Endothelial cell of umbilical vein (primary cell): ENCODE measurements around the gene PLXDC1. TPM values are rescaled to one million over a fixed set of nuclear protein-coding genes. Genes with fewer than 3 reads are reported as not detected.

Experiments
- BruUV-seq: library from RNA; stranded (reverse); fragments of 400-500 nt; replicated peaks from 2 replicates; lab custom pipeline; 2021; lab: Mats Ljungman, UMichigan
- CTCF ChIA-PET: fragments of 300-600, 350-600 bp; sonication (Branson Sonifier 250); formaldehyde crosslinking; loops from one replicate; lab custom pipeline; 2021; ENCODE audit warnings: antibody characterized with exemption, inconsistent platforms; lab: Charles Lee
- POLR2A ChIA-PET: fragments of 300-600, 350-600 bp; sonication (Branson Sonifier 250); formaldehyde crosslinking; loops from one replicate; lab custom pipeline; 2021; ENCODE audit warnings: antibody characterized with exemption, inconsistent platforms; lab: Charles Lee
- DNase-seq: peaks from one replicate; pipeline ENCODE4 v3.0.0-alpha.2; 2011; ENCODE audit warnings: low read depth, low spot score
- FAIRE-seq: peaks from 2 replicates; lab custom pipeline; 2011; peaks lifted over from hg19 to GRCh38; lab: Jason Lieb, UNC
- H2AFZ ChIP-seq: 2 replicates; pipeline ENCODE4 v1.6.0; 2012; ENCODE audit warnings: low read depth, low read length, control low read depth, inconsistent platforms
- H3K27ac ChIP-seq: 2 replicates; pipeline ENCODE4 v1.5.1; 2011; ENCODE audit warnings: low read depth, mild to moderate bottlenecking, control low read depth, low read length, moderate library complexity; ENCODE audit not compliant: insufficient read depth
- H3K27me3 ChIP-seq, 2 experiments: 2 replicates each; pipeline versions ENCODE4 v1.6.0 to v1.6.1; 2011; ENCODE audit warnings: low read length in 2 of 2, mixed read lengths in 1 of 2; ENCODE audit not compliant: control insufficient read depth in 2 of 2, insufficient read depth in 2 of 2
- H3K36me3 ChIP-seq, 2 experiments: 2 replicates in 1 of 2; 3 replicates in 1 of 2; pipeline ENCODE4 v1.5.1; 2011; ENCODE audit warnings: low read length in 2 of 2, mild to moderate bottlenecking in 1 of 2, moderate library complexity in 1 of 2; ENCODE audit not compliant: control insufficient read depth in 2 of 2, insufficient read depth in 2 of 2; ENCODE audit errors: extremely low read depth in 1 of 2
- H3K4me1 ChIP-seq: 3 replicates; pipeline ENCODE4 v1.5.1; 2011; ENCODE audit warnings: mild to moderate bottlenecking, low read length; ENCODE audit not compliant: control insufficient read depth, insufficient read depth; ENCODE audit errors: extremely low read depth
- H3K4me2 ChIP-seq: 2 replicates; pipeline ENCODE4 v1.6.1; 2011; ENCODE audit warnings: low read length, control low read depth, mixed read lengths; ENCODE audit not compliant: insufficient read depth
- H3K4me3 ChIP-seq, 3 experiments: fragments of 200-600 bp in 1 of 3; sonication (generic), shearing (Covaris generic) in 1 of 3; replicated peaks in 1 of 3; 2 replicates each; pipeline ENCODE4 v1.5.1; 2011 to 2016; ENCODE audit warnings: control low read depth in 3 of 3, low read length in 3 of 3, mild to moderate bottlenecking in 2 of 3, inconsistent platforms in 1 of 3, low read depth in 1 of 3, moderate library complexity in 1 of 3; ENCODE audit not compliant: insufficient read depth in 1 of 3
- H3K79me2 ChIP-seq: 2 replicates; pipeline ENCODE4 v1.6.0; 2012; ENCODE audit warnings: low read length, inconsistent platforms; ENCODE audit not compliant: control insufficient read depth, insufficient read depth
- H3K9ac ChIP-seq: replicated peaks from 2 replicates; pipeline ENCODE3; 2011; ENCODE audit warnings: low read length, control low read depth; ENCODE audit not compliant: insufficient read depth; ENCODE audit errors: extremely low read depth
- H3K9me1 ChIP-seq: replicated peaks from 3 replicates; pipeline ENCODE4 v1.6.0; 2011; ENCODE audit warnings: mild to moderate bottlenecking, low read length; ENCODE audit not compliant: control insufficient read depth, insufficient read depth; ENCODE audit errors: extremely low read depth
- H3K9me3 ChIP-seq: replicated peaks from 2 replicates; pipeline ENCODE4 v1.5.1; 2012; ENCODE audit warnings: low read length, inconsistent platforms; ENCODE audit not compliant: control insufficient read depth, insufficient read depth
- H4K20me1 ChIP-seq: replicated peaks from 2 replicates; pipeline ENCODE3; 2011; ENCODE audit warnings: mild to moderate bottlenecking, low read length; ENCODE audit not compliant: control insufficient read depth, insufficient read depth; ENCODE audit errors: extremely low read depth
- EZH2 ChIP-seq: IDR thresholded peaks from 2 replicates; pipeline ENCODE4 v1.6.1; 2012; ENCODE audit warnings: borderline replicate concordance, low read depth, mild to moderate bottlenecking, moderate library complexity, low read length, inconsistent platforms; ENCODE audit not compliant: severe bottlenecking
- FOS ChIP-seq: IDR thresholded peaks from 2 replicates; pipeline ENCODE4 v1.6.1; 2011; ENCODE audit warnings: mild to moderate bottlenecking, low read length, moderate library complexity, borderline replicate concordance; ENCODE audit not compliant: insufficient read depth
- GATA2 ChIP-seq: IDR thresholded peaks from 2 replicates; pipeline ENCODE4 v1.7.0; 2011; ENCODE audit warnings: low read depth, mild to moderate bottlenecking, moderate library complexity, mixed read lengths, low read length; ENCODE audit not compliant: insufficient read length, insufficient read depth
- JUN ChIP-seq: IDR thresholded peaks from 2 replicates; pipeline ENCODE4 v1.6.1; 2011; ENCODE audit warnings: borderline replicate concordance, low read depth; ENCODE audit not compliant: insufficient read length, insufficient read depth
- MYC ChIP-seq: IDR thresholded peaks from one replicate; pipeline ENCODE4 v1.6.1; 2011; ENCODE audit warnings: mild to moderate bottlenecking, low read depth, low read length
- POLR2A ChIP-seq: IDR thresholded peaks from 2 replicates; pipeline ENCODE4 v1.6.1; 2012; ENCODE audit warnings: low read depth, mild to moderate bottlenecking, control low read depth, low read length
- POLR2AphosphoS5 ChIP-seq: IDR thresholded peaks from 2 replicates; pipeline ENCODE4 v1.6.1; 2012; ENCODE audit warnings: low read depth, mild to moderate bottlenecking, control low read depth, low read length, moderate library complexity; ENCODE audit not compliant: insufficient read depth
- dilution Hi-C: fragments of 300-500 bp; cut with MboI; formaldehyde crosslinking; loops from one replicate; pipeline ENCODE4 v1.15.0; 2019; ENCODE audit warnings: low sequenced_read_pairs; ENCODE audit not compliant: extremely low pct_ligation_motif_present
- intact Hi-C: fragments of 100-400 bp; cut with micrococcal nuclease; formaldehyde crosslinking; loops from one replicate; pipeline ENCODE4 v1.10.0; 2022
- polyA plus RNA-seq, 4 experiments: library from polyadenylated mRNA; depleted of rRNA in 3 of 4; stranded (reverse) in 3 of 4; unstranded in 1 of 4; fragments of >200 nt; gene quantifications; 2 replicates each; pipeline versions ENCODE4 v1.2.1 to v1.2.3, GENCODE V29; 2011 to 2012; ENCODE audit warnings: missing spikeins in 1 of 4
- total RNA-seq: library from RNA; stranded (reverse); gene quantifications from 2 replicates; pipeline ENCODE4 v1.2.3, GENCODE V29; 2021
- TF ChIP-seq, protein P1 (sequence below), 2 donors: IDR thresholded peaks; 1 replicate in 1 of 2; 2 replicates in 1 of 2; pipeline ENCODE4 v1.5.1; 2011; ENCODE audit warnings: low read length in 2 of 2, mild to moderate bottlenecking in 2 of 2, moderate library complexity in 2 of 2, control low read depth in 1 of 2, inconsistent platforms in 1 of 2, low read depth in 1 of 2; ENCODE audit not compliant: insufficient read depth in 1 of 2; ENCODE audit errors: extremely low read depth in 1 of 2
- TF ChIP-seq, protein P2 (sequence below): IDR thresholded peaks from 2 replicates; pipeline ENCODE4 v1.6.1; 2011; ENCODE audit not compliant: insufficient read depth, insufficient read length

PLXDC1 gene
- total and polyA plus RNA-seq, 2 donors (not counting 3 experiments of a cell fraction or from before 2014, with no cell fraction given) = 0.03 TPM; not detected in 1

DNA sequence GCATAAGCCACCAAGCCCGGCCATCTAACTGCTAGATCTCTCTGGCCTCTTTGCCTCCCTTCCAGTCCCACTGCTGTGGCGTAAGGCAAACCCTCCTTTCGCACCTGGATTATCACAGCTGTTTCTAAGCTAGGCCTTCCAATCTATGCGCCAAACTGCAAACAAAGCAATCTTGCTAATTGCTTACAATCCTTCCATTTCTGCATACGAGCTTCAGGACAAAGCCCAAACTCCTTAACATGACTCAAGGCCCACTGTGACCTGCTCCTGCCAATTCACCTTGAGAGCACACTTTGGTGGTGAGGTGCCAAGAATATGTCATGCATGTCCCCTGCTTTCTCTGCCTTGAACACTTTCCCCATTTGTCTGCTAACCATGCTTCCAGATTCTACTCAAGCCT lies 20.5 kb upstream of the PLXDC1 start:
- H3K27me3 ChIP-seq = peaks cover 5 to 7% of the 10 kb centered on the region in 2 experiments
- no peaks in the 10 kb centered on the region for H3K9me3 ChIP-seq
- dilution Hi-C loops (no loop called here), intact Hi-C loops (no loop called here)
- BruUV-seq = no TSS peak
- H4K20me1 ChIP-seq = no peaks in the 10 kb centered on the region
- no peak overlapping the region for H3K27ac ChIP-seq
- FAIRE-seq (no peak), DNase-seq (no peak)
- H3K4me3 ChIP-seq = no peak overlapping the region
- H3K4me2 ChIP-seq = no peak overlapping the region
- TF ChIP-seq FOS (no peak), POLR2AphosphoS5 (no peak), EZH2 (no peak), POLR2A (no peak), JUN (no peak), GATA2 (no peak), MYC (no peak)
- TF ChIP-seq, protein P1, sequence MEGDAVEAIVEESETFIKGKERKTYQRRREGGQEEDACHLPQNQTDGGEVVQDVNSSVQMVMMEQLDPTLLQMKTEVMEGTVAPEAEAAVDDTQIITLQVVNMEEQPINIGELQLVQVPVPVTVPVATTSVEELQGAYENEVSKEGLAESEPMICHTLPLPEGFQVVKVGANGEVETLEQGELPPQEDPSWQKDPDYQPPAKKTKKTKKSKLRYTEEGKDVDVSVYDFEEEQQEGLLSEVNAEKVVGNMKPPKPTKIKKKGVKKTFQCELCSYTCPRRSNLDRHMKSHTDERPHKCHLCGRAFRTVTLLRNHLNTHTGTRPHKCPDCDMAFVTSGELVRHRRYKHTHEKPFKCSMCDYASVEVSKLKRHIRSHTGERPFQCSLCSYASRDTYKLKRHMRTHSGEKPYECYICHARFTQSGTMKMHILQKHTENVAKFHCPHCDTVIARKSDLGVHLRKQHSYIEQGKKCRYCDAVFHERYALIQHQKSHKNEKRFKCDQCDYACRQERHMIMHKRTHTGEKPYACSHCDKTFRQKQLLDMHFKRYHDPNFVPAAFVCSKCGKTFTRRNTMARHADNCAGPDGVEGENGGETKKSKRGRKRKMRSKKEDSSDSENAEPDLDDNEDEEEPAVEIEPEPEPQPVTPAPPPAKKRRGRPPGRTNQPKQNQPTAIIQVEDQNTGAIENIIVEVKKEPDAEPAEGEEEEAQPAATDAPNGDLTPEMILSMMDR (IDR thresholded peaks at IDR 0.05; ENCODE audit: extremely low read depth in 1 of 2, insufficient read depth in 1 of 2, low read depth in 1 of 2, low read length in 2 of 2) = no peak
- TF ChIP-seq, protein P2, sequence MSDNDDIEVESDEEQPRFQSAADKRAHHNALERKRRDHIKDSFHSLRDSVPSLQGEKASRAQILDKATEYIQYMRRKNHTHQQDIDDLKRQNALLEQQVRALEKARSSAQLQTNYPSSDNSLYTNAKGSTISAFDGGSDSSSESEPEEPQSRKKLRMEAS = no peak
- POLR2A ChIA-PET = no interaction called here
- CTCF ChIA-PET = interaction anchor here (1.7 to 11.0 kb wide), 2 partner anchors 60 to 188 kb away, joined by 6 to 130 read pairs; no protein-coding TSS in a partner anchor
- H3K9me1 ChIP-seq = no peaks in the 10 kb centered on the region
- peaks cover 6% of the 10 kb centered on the region for H3K4me1 ChIP-seq
- no peaks in the 10 kb centered on the region for H3K79me2 ChIP-seq
- H3K9ac ChIP-seq = no peak overlapping the region
- H2AFZ ChIP-seq = no peak overlapping the region
- peaks cover 0 to under 1% of the 10 kb centered on the region in 2 experiments for H3K36me3 ChIP-seq
